G401 (cell line): Measurements from ENCODE around the gene KCNH1. TPM values are rescaled to one million over a fixed set of nuclear protein-coding genes. Genes with fewer than 3 reads are reported as not detected.

Experiments used
- DNase-seq: peaks from one replicate; pipeline ENCODE4 v3.0.0-alpha.2; 2015; ENCODE audit warnings: low spot score
- in situ Hi-C: cut with HindIII; loops from 2 replicates; pipeline ENCODE4 v1.10.0; 2016; ENCODE audit warnings: low sequenced_read_pairs, mixed read lengths
- total RNA-seq: library from RNA; depleted of rRNA; stranded (reverse); fragments of >200 nt; shearing (Covaris generic); gene quantifications from 2 replicates; pipeline ENCODE4 v1.2.3, GENCODE V29; 2014

The KCNH1 gene
- total RNA-seq, 1 experiment from 2014 or later: 0.14 TPM

- in situ Hi-C loops: no loop called here
- peak; percentile 56 for DNase-seq
Measured at GRCh38 chr1:210828996-210829596, 304.9 kb downstream of the KCNH1 start.

DNA sequence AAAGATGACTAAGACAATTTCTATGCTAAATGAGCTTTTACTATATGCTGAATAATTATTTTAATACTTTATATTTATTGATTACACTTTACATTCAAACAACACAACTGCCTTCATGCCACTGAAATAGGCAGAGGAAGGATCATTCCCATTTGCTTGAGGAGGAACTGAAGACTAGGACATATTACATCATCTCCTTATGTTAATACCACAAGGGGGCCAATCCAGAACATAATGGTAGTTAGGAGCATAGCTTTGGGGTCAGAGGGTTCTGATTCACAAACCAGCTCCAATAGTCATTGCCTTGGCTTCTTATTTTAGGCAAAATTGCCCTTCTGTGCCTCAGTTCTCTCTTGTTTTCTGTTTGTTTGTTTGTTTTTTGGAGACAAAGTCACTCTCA lies 306.5 kb downstream of the KCNH1 start:
- in situ Hi-C loops: no loop called here
- no peak for DNase-seq

GRCh38 chr1:210826686-210827085 lies 307.3 kb downstream of the KCNH1 start:
- DNase-seq: peak; percentile 87
- in situ Hi-C loops: no loop called here

DNA sequence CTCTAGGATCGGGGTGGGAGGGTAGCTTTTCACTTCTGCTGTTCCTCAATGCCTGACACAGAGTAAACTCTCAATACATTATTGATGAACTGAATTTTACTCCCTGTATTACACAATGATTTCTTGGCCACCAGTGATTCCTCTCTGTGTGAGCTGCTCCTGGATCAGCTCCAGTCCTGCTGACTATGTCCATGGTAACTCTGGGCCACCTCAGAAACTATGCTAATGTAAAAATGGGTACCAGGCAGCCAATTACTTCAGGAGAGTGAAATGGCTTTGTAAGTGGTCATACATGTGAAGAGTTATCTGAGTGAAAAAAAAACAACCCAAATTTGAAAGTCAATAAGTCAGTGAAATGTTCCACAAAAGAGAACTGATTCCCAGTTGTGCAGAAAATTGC lies 311.0 kb downstream of the KCNH1 start:
- DNase-seq: peak; percentile 68
- in situ Hi-C loops: no loop called here

DNA sequence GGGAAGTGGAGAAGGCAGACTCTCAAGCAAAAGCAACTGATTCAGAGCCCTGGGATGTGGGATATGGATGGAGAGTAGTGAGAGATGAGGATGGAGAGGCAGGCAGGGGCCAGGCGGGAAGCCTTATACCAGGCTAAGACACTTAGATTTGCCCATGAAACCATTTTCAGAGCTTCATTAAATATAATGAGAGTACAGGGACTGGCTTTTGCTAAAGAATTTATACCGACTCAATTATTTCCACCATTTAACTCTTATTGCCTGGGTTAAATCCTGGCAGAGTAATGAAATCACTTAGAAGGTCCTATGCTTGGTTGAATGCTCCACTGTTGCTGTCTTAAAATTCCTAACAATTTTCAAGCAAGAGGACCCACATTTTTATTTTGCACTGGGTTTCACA lies 311.7 kb downstream of the KCNH1 start:
- in situ Hi-C loops: no loop called here

GRCh38 chr1:210821615-210822014 lies 312.3 kb downstream of the KCNH1 start:
- no peak for DNase-seq
- in situ Hi-C loops: no loop called here

More for the DNA sequence above, 311.7 kb downstream of the KCNH1 start:
- no peak for DNase-seq

DNA sequence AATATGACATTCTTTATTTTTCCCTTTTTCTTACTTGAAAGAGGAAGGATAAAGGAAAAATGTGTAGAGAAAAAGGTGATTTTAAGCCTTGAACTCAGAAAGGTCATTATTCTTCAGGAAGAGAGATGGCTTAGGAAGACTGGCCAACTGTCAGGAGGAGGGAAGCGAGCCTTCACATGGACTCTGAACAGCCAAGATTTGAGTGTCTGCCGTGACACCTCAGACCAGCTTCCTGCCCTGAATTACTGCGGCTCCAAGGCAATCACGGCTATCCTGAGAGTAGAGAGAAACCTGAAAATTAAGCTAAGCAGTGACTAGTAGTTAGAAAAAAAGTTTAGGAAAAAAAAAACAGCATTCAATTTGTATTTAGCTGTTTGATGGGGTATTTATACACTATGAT lies 314.7 kb downstream of the KCNH1 start:
- in situ Hi-C loops: no loop called here
- DNase-seq: peak; percentile 70

GRCh38 chr1:210817385-210818275 lies 316.3 kb downstream of the KCNH1 start:
- DNase-seq: no peak
- in situ Hi-C loops: no loop called here

DNA sequence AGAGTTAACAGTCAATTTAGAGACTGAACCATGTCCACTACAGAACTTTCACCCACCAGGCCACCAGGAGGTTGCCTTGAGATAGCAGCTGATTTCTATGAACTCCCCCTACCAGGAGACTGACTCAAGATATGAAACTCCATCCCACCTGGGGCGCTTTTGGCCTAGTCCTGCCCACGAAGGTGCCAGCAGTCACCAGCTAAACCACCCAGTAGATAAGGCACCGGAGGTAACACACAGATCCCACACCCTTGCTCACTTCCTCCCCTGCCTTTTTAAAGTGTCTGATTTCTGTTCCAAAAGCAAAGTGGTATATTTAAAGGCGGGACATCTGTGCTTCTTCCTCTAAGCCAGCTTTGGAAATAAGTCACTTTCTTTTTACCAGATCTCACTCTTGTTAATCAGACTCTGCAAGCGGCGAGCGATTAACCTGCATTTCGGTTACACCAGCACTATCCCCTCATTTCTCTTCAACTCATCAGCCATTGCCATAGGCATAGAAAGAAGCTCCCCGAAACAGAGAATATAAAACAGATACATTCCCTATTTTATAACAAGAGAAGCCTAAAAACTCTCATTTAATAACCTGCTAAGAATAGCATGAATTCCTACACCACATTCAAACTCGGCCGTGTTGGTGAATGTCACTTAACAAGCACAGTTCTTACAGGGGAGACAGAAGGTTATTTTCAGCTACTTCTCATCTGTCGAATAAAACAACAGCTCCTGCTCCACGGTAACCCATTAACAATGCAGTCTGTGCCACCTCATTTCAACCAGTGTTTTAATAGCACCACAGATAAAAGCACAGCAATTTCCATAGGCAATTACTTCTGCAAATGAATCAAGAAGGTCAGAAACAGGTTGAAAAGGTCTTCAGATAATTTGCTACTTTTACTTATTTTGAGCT lies 318.1 kb downstream of the KCNH1 start:
- in situ Hi-C loops: no loop called here
- DNase-seq: peak; percentile 80

DNA sequence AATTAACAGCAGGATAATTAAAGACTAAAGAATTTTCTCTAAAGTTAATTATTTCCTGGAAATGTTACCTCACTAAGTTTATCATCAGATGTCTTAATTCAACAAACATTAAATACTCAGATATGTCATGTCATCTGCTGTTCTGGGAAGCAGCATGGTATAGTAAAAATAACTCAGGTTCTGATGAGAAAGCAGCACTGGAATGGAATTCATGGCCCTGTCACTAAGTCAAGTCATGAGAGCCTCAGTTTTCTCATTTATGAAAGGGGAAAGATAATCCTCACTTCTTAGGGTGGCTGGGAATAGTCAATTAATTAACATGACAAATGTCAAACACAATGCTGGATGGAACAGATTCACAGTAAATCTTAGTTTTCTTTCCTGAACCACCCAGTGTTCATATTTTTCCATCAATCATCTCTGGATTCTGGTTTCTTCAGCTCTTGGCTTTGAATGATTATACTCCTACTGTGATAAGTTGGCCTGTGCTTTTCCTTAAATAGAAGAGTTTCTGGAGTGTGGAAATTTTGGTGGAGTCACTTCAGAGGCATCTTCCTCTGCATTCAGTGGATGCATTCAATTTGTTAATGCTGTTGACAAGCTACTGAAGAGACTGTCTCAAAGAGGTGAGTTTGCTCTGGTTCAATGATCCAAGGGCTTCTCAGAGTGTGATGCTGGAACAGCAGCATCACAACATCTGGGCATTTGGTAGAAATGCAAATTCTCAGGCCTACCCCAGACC lies 319.4 kb downstream of the KCNH1 start:
- no peak for DNase-seq
- in situ Hi-C loops: no loop called here

- DNase-seq: no peak
- in situ Hi-C loops: no loop called here
Measured at GRCh38 chr1:210801501-210801900, 332.4 kb downstream of the KCNH1 start.

DNA sequence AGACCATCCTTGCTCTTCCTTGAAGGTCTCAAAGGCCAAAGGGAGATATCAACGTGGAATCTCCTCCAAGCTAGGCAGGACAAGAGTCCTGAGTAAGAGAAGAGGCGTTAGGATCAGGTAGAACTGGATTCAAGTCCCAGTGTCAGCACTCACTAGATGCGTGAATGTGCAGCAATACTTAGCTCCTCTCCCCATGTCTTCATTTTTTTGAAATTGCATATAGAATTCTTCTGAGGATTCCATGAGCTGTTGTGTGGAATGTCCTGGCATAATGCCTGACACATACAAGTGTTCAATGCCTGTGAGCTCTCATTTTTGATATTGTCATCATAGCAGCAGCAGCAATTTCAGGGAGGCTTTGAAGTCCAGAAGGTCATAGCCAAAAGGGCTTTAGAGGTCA lies 333.2 kb downstream of the KCNH1 start:
- DNase-seq: no peak
- in situ Hi-C loops: no loop called here

- DNase-seq: peak; percentile 49
- in situ Hi-C loops: no loop called here
Measured at GRCh38 chr1:210800301-210800700, 333.6 kb downstream of the KCNH1 start.

DNA sequence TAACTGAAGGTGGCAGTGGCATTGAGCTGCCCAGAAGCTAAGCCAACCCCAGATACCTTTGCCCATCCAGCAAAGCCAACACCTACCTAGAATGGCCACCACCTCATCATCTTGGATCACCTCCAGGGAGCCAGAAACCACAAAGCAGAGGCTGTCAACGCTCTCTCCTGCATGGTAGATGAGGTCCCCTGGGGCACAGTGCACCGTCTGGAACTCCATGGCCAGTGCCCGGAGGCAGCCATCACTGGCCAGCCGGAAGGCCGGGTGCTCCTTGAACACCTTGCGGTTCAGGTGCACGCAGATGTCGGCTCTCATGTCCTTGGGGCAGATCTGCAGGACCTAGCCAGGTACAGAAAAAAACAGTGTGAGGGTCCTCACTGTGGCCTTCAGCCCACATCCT lies 336.5 kb downstream of the KCNH1 start:
- in situ Hi-C loops: no loop called here
- no peak for DNase-seq

DNA sequence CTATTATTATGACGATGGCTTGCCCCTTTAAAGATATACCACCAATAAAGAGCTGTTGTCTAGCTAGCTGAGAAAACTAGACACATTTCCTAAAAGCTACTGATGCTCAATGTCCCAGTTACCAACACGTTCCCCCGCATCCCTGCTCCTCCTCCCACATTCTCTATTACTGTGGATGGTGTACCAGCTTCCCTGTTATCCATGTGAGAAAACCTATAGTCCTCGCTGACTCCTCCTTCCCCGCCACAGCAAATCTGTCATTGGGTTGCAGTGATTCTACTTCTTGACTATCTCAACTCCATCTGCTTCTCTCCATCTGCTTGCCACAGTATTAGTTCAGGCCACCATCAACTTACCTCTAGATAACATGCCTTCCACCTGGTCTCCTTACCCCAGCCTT lies 337.5 kb downstream of the KCNH1 start:
- DNase-seq: no peak
- in situ Hi-C loops: no loop called here

- in situ Hi-C loops: no loop called here
- no peak for DNase-seq
Measured at GRCh38 chr1:210794445-210794844, 339.5 kb downstream of the KCNH1 start.

GRCh38 chr1:210792250-210793102 lies 341.5 kb downstream of the KCNH1 start:
- in situ Hi-C loops: no loop called here
- no peak for DNase-seq

GRCh38 chr1:210790196-210790595 lies 343.8 kb downstream of the KCNH1 start:
- in situ Hi-C loops: no loop called here
- DNase-seq: no peak
